GM13977 (cell line): ENCODE data around the gene PARN.

ENCODE experiments used
- DNase-seq: peaks from one replicate; pipeline ENCODE4 v3.0.0; 2012; ENCODE audit warnings: low spot score
- CTCF ChIP-seq: IDR thresholded peaks from 2 replicates; pipeline ENCODE4 v1.5.1; 2012; ENCODE audit warnings: mild to moderate bottlenecking, control low read depth; ENCODE audit not compliant: insufficient read depth; ENCODE audit errors: extremely low read depth, missing control alignments
- in situ Hi-C: fragments of 300-500 bp; cut with MboI; formaldehyde crosslinking; loops from one replicate; pipeline ENCODE4 v1.12.0; 2022; ENCODE audit warnings: low sequenced_read_pairs, low pct_unique_long_range_greater_than_20kb, mixed read lengths, inconsistent platforms; ENCODE audit not compliant: unreplicated experiment

Gene PARN

DNA sequence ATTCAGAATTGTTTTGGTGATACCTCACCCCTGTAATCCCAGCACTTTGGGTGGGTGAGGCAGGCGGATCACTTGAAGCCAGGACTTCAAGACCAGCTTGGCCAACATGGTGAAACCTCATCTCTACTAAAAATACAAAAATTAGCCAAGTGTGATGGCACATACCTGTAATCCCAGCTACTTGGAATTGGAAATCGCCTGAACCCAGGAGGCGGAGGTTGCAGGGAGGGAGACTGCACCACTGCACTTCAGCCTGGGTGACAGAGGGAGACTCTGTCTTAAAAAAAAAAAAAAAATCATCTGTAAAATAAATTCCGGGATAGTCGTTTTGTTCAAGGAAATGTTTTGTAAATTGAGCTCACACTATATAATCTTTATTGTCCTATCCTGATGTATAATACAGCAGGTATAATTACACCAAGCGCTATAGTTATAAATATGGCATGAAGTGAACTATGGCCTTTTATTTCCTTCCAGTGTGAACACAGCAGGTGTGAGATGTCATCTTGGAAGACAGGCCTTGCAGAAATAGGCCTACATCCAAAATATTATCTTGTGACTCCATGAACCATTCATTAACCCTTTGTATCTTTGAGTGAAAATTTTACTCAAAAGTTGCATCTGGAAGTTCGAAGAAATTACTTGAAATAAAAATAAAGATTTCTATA is 38.6 kb upstream of the PARN start:
- no peak for DNase-seq
- in situ Hi-C loops: no loop called here
- TF ChIP-seq CTCF: no peak

DNA sequence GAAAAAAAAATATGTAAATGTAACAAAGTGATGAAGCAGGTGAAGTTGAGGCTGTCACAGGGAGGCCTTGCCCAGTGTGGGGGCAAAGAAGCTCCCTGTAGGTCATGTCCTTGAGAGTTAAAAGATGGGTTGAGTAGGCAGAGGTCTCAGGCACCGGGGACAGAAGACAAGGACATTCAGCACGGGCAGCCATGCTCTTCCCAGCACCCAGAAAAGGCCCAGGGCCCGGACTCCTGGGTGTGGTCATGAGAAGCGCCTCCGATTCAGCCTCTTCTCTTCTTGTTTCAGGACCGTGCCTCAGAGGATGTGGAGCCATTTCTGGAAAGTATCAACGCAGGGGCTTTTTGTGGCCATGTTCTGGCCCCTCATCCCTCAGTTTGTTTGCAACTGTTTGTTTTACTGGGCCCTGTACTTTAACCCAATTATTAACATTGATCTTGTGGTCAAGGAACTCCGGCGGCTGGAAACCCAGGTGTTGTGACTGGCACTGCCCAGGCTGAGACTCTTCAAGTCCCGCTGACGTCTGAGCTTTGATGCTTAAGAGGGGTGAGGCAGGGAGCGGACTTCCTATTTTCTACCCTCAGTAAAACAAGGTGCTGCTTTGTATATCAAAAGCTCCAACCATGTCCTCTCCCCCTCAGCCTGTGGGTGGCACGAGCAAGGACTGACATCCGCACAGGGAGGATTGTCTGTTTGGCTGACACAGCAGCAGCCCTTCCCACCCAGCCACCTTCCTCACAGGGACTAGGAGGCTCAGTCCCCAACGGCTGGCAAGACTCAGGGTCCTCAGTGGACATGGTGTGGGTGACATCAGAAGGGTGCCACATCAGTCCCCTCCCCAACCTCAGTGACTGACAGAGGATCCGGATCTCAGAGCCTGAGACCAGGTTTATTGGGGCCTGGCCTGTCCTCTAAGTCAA is 37.5 kb upstream of the PARN start:
- DNase-seq: no peak
- TF ChIP-seq CTCF: no peak
- in situ Hi-C loops: no loop called here

- peak; percentile 54 for DNase-seq
- no peak for TF ChIP-seq CTCF
- in situ Hi-C loops: no loop called here
Measured at GRCh38 chr16:14658063-14658462, 28.0 kb upstream of the PARN start.

GRCh38 chr16:14652726-14653125 is 22.7 kb upstream of the PARN start:
- TF ChIP-seq CTCF: no peak
- in situ Hi-C loops: no loop called here
- DNase-seq: no peak

- no peak for DNase-seq
- in situ Hi-C loops: no loop called here
- TF ChIP-seq CTCF: no peak
Measured at GRCh38 chr16:14650629-14651028, 20.6 kb upstream of the PARN start.

DNA sequence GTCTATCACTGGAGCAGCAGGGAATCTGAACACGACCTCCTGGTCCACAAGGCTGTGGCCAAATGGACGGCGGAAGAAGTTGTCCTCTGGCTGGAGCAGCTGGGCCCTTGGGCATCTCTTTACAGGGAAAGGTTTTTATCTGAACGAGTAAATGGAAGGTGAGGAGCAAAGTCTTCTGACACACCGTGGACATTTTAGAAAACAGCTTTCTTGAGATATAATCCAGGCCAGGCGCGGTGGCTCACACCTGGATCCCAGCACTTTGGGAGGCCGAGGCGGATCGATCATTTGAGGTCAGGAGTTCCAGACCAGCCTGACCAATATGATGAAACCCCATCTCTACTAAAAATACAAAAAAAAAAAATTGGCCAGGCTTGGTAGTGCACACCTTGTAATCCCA is 19.8 kb upstream of the PARN start:
- in situ Hi-C loops: no loop called here
- TF ChIP-seq CTCF: no peak
- no peak for DNase-seq
